NT2/D1 (cell line): ENCODE data around the gene FRMD4A.

Experiments
- YY1 ChIP-seq: IDR thresholded peaks from 2 replicates; pipeline ENCODE4 v1.6.1; 2011; ENCODE audit not compliant: insufficient read length, insufficient read depth
- ZNF274 ChIP-seq: IDR thresholded peaks from 2 replicates; pipeline ENCODE4 v1.6.1; 2011; ENCODE audit warnings: mild to moderate bottlenecking, low read depth, low read length

- TF ChIP-seq ZNF274 = no peak
- no peak for TF ChIP-seq YY1
These were observed 369.6 kb downstream of the FRMD4A start for GRCh38 chr10:13961097-13961496.
